CD14-positive monocyte (primary cell): ENCODE results near the gene ZNF263. TPM values are rescaled to one million over a fixed set of nuclear protein-coding genes. Genes with fewer than 3 reads are reported as not detected.

ENCODE experiments used
- DNase-seq, 3 donors: peaks; one replicate each; pipeline ENCODE4 v3.0.0-alpha.2; 2011 to 2022
- H2AFZ ChIP-seq: 2 replicates; pipeline ENCODE4 v1.6.0; 2012; ENCODE audit warnings: mild to moderate bottlenecking, low read depth, low read length, inconsistent platforms; ENCODE audit not compliant: insufficient read depth, poor library complexity, severe bottlenecking
- H3K27ac ChIP-seq, 2 donors: 1 replicate in 1 of 2; 2 replicates in 1 of 2; pipeline ENCODE4 v1.5.1; 2012 to 2013; ENCODE audit warnings: low read length in 2 of 2, control low read depth in 1 of 2, inconsistent platforms in 1 of 2, low read depth in 1 of 2, mild to moderate bottlenecking in 1 of 2
- H3K27me3 ChIP-seq, 2 donors: one replicate each; pipeline versions ENCODE4 v1.6.0 to v1.6.1; 2011 to 2013; ENCODE audit warnings: low read length in 2 of 2; ENCODE audit not compliant: control insufficient read depth in 2 of 2, insufficient read depth in 2 of 2
- H3K36me3 ChIP-seq, 2 donors: replicated peaks in 1 of 2; 1 replicate in 1 of 2; 2 replicates in 1 of 2; pipeline versions ENCODE4 v1.5.1 to v1.6.1; 2012 to 2013; ENCODE audit warnings: low read length in 2 of 2, control low read depth in 1 of 2, inconsistent platforms in 1 of 2, mild to moderate bottlenecking in 1 of 2; ENCODE audit not compliant: insufficient read depth in 2 of 2, control insufficient read depth in 1 of 2
- H3K4me1 ChIP-seq, 2 donors: 1 replicate in 1 of 2; 2 replicates in 1 of 2; pipeline versions ENCODE4 v1.5.1 to v1.6.1; 2012 to 2013; ENCODE audit warnings: low read length in 2 of 2, control low read depth in 1 of 2, inconsistent platforms in 1 of 2, mild to moderate bottlenecking in 1 of 2, moderate library complexity in 1 of 2; ENCODE audit not compliant: insufficient read depth in 2 of 2, control insufficient read depth in 1 of 2
- H3K4me2 ChIP-seq: replicated peaks from 2 replicates; pipeline ENCODE3; 2012; ENCODE audit warnings: low read length, moderate library complexity, mild to moderate bottlenecking; ENCODE audit not compliant: poor library complexity, severe bottlenecking; ENCODE audit errors: extremely low read depth
- H3K4me3 ChIP-seq, 3 experiments: fragments of 200-600 bp in 1 of 3; sonication (generic) in 1 of 3; replicated peaks in 1 of 3; 1 replicate in 2 of 3; 2 replicates in 1 of 3; pipeline ENCODE4 v1.5.1; 2011 to 2013; ENCODE audit warnings: low read length in 3 of 3, mild to moderate bottlenecking in 3 of 3, control low read depth in 2 of 3, low read depth in 2 of 3, inconsistent platforms in 1 of 3, moderate library complexity in 1 of 3
- H3K79me2 ChIP-seq: 2 replicates; pipeline ENCODE4 v1.6.0; 2012; ENCODE audit warnings: mild to moderate bottlenecking, control low read depth, inconsistent platforms, low read length, moderate library complexity; ENCODE audit not compliant: insufficient read depth
- H3K9ac ChIP-seq: 2 replicates; pipeline ENCODE4 v1.6.0; 2017; ENCODE audit warnings: low read length, mild to moderate bottlenecking; ENCODE audit not compliant: insufficient read depth, poor library complexity, severe bottlenecking
- H3K9me3 ChIP-seq, 2 donors: replicated peaks in 1 of 2; 1 replicate in 1 of 2; 2 replicates in 1 of 2; pipeline versions ENCODE4 v1.5.1 to v1.6.1; 2012 to 2013; ENCODE audit warnings: low read length in 2 of 2, control low read depth in 1 of 2; ENCODE audit not compliant: control insufficient read depth in 1 of 2, insufficient read depth in 1 of 2
- H4K20me1 ChIP-seq: 2 replicates; pipeline ENCODE4 v1.6.0; 2012; ENCODE audit warnings: mild to moderate bottlenecking, low read length, control low read depth, moderate library complexity; ENCODE audit not compliant: insufficient read depth
- H3K27ac Mint-ChIP-seq, 7 donors: one replicate each; pipeline ENCODE4 v1.8.0; 2020; ENCODE audit warnings: mild to moderate bottlenecking in 7 of 7, mixed read lengths in 7 of 7, moderate library complexity in 6 of 7, inconsistent platforms in 2 of 7
- H3K27me3 Mint-ChIP-seq, 3 donors: one replicate each; pipeline ENCODE4 v1.8.0; 2021 to 2022; ENCODE audit warnings: low read depth in 3 of 3, mild to moderate bottlenecking in 3 of 3, mixed read lengths in 3 of 3, moderate library complexity in 3 of 3, inconsistent platforms in 1 of 3
- H3K36me3 Mint-ChIP-seq, 2 donors: one replicate each; pipeline ENCODE4 v1.8.0; 2020; ENCODE audit warnings: mixed read lengths in 2 of 2, inconsistent platforms in 1 of 2, mild to moderate bottlenecking in 1 of 2
- H3K4me1 Mint-ChIP-seq: one replicate; pipeline ENCODE4 v1.8.0; 2020; ENCODE audit warnings: mild to moderate bottlenecking, mixed read lengths
- H3K4me3 Mint-ChIP-seq, 2 donors: one replicate each; pipeline ENCODE4 v1.8.0; 2020; ENCODE audit warnings: mild to moderate bottlenecking in 2 of 2, mixed read lengths in 2 of 2, moderate library complexity in 1 of 2
- H3K9me3 Mint-ChIP-seq, 7 donors: one replicate each; pipeline ENCODE4 v1.8.0; 2020 to 2022; ENCODE audit warnings: mixed read lengths in 7 of 7, mild to moderate bottlenecking in 6 of 7, moderate library complexity in 6 of 7, inconsistent platforms in 2 of 7
- WGBS: methylation state at CpG from one replicate; pipeline ENCODE4 v1.1.5; 2013; ENCODE audit warnings: missing lambda C conversion rate; ENCODE audit not compliant: insufficient coverage; 5-methylcytosine and 5-hydroxymethylcytosine counted together
- intact Hi-C, 2 donors: fragments of 100-400 bp; cut with micrococcal nuclease; formaldehyde crosslinking; loops; one replicate each; pipeline versions ENCODE4 v1.15.0 to v1.15.1; 2023
- polyA plus RNA-seq, 3 donors: library from polyadenylated mRNA; depleted of rRNA in 1 of 3; unstranded in 2 of 3; stranded (reverse) in 1 of 3; fragments of 300-500 nt in 2 of 3; fragments of >200 nt in 1 of 3; fragmentation: Illumina TruSeq in 2 of 3; gene quantifications; 1 replicate in 2 of 3; 2 replicates in 1 of 3; pipeline ENCODE4 v1.2.3, GENCODE V29; 2012 to 2021
- TF ChIP-seq, protein P1 (sequence below): fragments of 200-600 bp; IDR thresholded peaks from one replicate; pipeline ENCODE4 v1.8.0; 2022; ENCODE audit warnings: antibody characterized with exemption, mild to moderate bottlenecking

The ZNF263 gene
- polyA plus RNA-seq, 3 donors, result 11.5 to 21.5 (median 13.1) TPM

DNA sequence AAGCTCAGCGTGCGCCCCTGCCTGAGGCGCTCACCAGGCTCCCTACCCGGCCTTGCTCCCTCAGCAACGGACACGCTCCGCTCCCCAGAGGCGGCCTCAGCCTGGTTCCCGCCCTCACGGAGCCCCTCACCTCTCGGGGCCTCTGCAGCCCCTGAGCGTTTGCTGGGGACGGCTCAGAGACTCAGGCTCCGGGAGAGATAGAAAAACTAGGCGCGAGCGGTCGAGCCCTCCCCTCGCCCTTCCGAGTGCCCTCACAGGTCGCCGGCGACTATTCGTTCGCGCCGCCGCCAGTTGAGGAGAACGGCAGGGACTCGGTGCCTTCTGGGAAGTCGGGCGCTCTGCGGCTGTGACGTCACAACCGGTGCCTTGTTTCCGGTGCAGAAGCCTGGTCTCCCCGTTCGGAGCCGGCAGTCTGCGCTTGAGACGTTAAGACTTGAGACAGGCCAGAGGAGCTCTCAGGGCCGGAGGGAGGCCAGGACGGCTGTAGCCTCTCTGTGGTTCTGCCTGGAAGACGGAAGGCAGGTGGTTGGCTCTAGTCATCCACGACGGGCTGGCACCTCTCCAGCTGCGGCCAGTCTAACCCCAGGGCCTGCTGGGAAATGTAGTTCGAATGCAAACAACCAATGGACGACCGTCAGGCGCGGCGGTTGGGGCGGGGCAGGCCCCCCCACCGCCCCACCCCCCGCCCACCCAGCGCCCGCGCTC lies 48.3 kb upstream of the ZNF263 start, which contains the start of gene ZNF200:
ZNF200 (minus strand) TSS at position 302 of the 705 bp plus-strand sequence. CDS start 1,403 bp downstream, outside the sequence.
- H3K36me3 Mint-ChIP-seq, result peaks cover 36 to 43% of the 10 kb centered on the region in 2 donors
- H3K9me3 ChIP-seq, result peaks cover 5 to 18% of the 10 kb centered on the region in 2 donors
- peaks cover 9 to 17% (median 14%) of the 10 kb centered on the region in 7 donors for H3K9me3 Mint-ChIP-seq
- H3K27ac Mint-ChIP-seq, result peak within 1 kb of the TSS; percentile 97 to 99 (median 99)
- peak; percentile 88 to 91 (median 91) for DNase-seq
- TF ChIP-seq, protein P1, sequence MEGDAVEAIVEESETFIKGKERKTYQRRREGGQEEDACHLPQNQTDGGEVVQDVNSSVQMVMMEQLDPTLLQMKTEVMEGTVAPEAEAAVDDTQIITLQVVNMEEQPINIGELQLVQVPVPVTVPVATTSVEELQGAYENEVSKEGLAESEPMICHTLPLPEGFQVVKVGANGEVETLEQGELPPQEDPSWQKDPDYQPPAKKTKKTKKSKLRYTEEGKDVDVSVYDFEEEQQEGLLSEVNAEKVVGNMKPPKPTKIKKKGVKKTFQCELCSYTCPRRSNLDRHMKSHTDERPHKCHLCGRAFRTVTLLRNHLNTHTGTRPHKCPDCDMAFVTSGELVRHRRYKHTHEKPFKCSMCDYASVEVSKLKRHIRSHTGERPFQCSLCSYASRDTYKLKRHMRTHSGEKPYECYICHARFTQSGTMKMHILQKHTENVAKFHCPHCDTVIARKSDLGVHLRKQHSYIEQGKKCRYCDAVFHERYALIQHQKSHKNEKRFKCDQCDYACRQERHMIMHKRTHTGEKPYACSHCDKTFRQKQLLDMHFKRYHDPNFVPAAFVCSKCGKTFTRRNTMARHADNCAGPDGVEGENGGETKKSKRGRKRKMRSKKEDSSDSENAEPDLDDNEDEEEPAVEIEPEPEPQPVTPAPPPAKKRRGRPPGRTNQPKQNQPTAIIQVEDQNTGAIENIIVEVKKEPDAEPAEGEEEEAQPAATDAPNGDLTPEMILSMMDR, result no peak
- peak within 1 kb of the TSS; percentile 95 for H3K4me2 ChIP-seq
- peaks cover 26 to 34% of the 10 kb centered on the region in 2 donors for H3K36me3 ChIP-seq
- intact Hi-C loops, result loop anchor here (2.0 to 5.0 kb wide), 3 partner anchors 24 to 162 kb away; partner anchors contain the start of gene ZNF263 (in 1 of the 2)
- H3K4me1 ChIP-seq, result peaks cover 12 to 13% of the 10 kb centered on the region in 2 donors
- H3K4me1 Mint-ChIP-seq, result peaks cover 18% of the 10 kb centered on the region
- WGBS, result under 1% methylated on average over 46 of the region's 59 CpGs
- H3K79me2 ChIP-seq, result peaks cover 10% of the 10 kb centered on the region
- peak within 1 kb of the TSS; percentile 91 to 96 for H3K4me3 Mint-ChIP-seq
- H2AFZ ChIP-seq, result peak within 1 kb of the TSS; percentile 92
- peaks cover 0 to 2% (median 1%) of the 10 kb centered on the region in 3 donors for H3K27me3 Mint-ChIP-seq
- H3K27ac ChIP-seq, result peak within 1 kb of the TSS; percentile 86 to 97
- peak within 1 kb of the TSS; percentile 73 to 97 (median 75) for H3K4me3 ChIP-seq
- H3K9ac ChIP-seq, result peak within 1 kb of the TSS; percentile 79
- peaks cover 34% of the 10 kb centered on the region for H4K20me1 ChIP-seq
- no peaks in the 10 kb centered on the region for H3K27me3 ChIP-seq

DNA sequence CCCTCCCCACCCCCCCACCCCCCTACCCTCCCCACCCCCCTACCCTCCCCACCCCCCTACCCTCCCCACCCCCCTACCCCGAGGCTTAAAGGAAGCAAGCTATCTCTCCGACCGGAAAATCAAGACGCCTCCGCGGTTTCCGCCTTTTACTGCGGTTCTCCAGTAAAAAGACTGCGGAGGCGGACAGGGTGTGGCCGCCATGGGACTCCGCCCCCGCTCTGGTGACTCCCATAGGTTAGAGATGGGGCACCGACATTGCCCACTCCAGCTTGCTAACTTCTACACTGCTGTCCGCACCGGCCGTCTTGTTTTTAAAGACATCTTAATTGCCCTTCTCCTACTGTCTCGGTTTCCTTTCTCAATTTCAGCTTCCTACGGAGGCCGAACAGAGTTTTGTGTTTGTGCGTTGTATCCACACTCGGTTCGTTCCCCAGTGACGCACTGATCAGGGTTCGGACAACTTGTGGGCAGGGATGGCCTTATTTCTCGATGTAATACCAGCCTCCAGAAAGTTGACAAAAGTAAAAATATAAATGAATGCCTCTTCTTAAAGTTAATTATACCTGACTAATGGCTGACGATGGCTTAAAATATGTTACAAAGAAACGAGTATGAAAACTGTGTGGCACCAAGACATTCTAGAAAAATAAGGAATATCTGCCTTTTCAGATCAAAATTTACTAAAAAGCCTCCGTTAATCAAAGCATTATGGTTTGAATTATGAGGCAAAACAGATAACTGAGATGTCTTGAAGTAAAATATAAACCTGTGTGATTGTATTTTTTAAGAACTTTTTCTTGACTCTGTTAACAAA lies 47.2 kb upstream of the ZNF263 start:
- H3K4me3 ChIP-seq, result no peak overlapping the region
- no peak overlapping the region for H2AFZ ChIP-seq
- Mint-ChIP-seq H3K4me3 (peak overlapping the region in 1 of 2 donors; percentile 43), H3K27me3 (peaks cover 0 to 2% (median 1%) of the 10 kb centered on the region in 3 donors), H3K27ac (peak overlapping the region; percentile 26 to 88 (median 79)), H3K4me1 (peaks cover 19% of the 10 kb centered on the region), H3K36me3 (peaks cover 34 to 43% of the 10 kb centered on the region in 2 donors), H3K9me3 (peaks cover 4 to 11% (median 8%) of the 10 kb centered on the region in 7 donors)
- peaks cover 4 to 7% of the 10 kb centered on the region in 2 donors for H3K9me3 ChIP-seq
- no peaks in the 10 kb centered on the region for H3K27me3 ChIP-seq
- 60% methylated on average over 21 of the region's 29 CpGs for WGBS
- peaks cover 27 to 34% of the 10 kb centered on the region in 2 donors for H3K36me3 ChIP-seq
- TF ChIP-seq, protein P1, result no peak
- H3K9ac ChIP-seq, result no peak overlapping the region
- H4K20me1 ChIP-seq, result peaks cover 44% of the 10 kb centered on the region
- intact Hi-C loops, result loop anchor here (2.0 kb wide), 2 partner anchors 23 to 47 kb away; partner anchors contain the start of gene ZNF263 (in 2 of the 2)
- peaks cover 17% of the 10 kb centered on the region for H3K79me2 ChIP-seq
- peak overlapping the region in 1 of 2 donors; percentile 53 for H3K27ac ChIP-seq
- H3K4me2 ChIP-seq, result no peak overlapping the region
- peak; percentile 37 to 82 (median 57) for DNase-seq
- H3K4me1 ChIP-seq, result peaks cover 12 to 13% of the 10 kb centered on the region in 2 donors
